Measurements from ENCODE around the gene KLHL40. TPM values are rescaled to one million over a fixed set of nuclear protein-coding genes. Genes with fewer than 3 reads are reported as not detected.
A peak's percentile ranks its signal among the peaks of the same experiment; 100 is the strongest.

KLHL40 gene
- total and polyA plus RNA-seq, 10 of the 15 experiments (the other 5 are each of a cell fraction or from before 2014, with no cell fraction given), result not detected

DNA sequence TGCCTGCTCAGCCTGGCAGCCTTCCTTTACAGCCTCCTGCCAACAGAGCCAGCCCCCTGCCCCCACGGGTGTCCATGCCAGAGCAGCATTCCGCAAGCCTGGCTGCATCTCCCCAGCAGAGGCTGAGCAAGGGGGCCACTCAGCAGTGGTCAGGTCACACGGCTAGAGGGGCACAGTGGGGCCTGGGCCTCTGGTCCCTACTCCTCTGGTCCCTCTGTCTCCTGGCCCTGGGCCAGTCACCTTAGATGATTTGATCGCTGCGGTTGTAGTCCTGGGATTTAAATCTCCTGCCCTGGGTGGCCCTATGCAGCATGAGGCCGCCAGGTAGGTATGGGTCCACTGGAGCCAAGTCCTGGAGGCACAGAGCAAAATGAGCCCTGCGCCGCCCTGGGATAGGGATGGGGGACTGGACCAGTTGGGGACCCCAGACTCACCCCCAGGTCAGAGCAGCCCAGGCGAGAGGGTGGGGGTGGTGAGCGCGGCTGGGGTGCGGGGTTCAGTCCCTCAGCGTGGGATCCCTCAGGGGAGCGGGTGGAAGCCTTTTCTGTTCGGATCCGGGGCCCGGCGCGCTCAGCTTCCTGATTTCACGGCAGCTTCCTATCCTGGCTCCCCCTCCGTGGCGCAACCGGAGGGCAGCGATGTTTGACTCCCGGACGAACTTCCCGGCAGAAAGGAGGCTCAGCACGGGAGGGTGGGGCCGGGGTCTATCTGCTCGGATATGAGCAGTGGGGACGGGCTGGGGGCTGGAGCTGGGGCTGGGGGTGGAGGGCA is 31.6 kb upstream of the KLHL40 start, which contains the start of gene ZBTB47:
ZBTB47 (plus strand) TSS at position 138 of the 771 bp plus-strand sequence. CDS start 4,659 bp downstream, outside the sequence.
- DNase-seq (ENCODE audit: low read depth, low spot score) (no peak), ATAC-seq (peak; percentile 3), FAIRE-seq (no peak)
- Histone ChIP-seq H3K27me3 (replicated peaks in 1 of 2; ENCODE audit: control insufficient read depth in 2 of 2, insufficient read depth in 2 of 2, low read length in 1 of 2) (no peaks in the 10 kb centered on the region), H4K20me1 (ENCODE audit: control insufficient read depth, insufficient read depth) (no peaks in the 10 kb centered on the region), H3K9me3 (replicated peaks; ENCODE audit: control insufficient read depth, insufficient read depth, low read length) (no peaks in the 10 kb centered on the region), H3K79me2 (ENCODE audit: control insufficient read depth, insufficient read depth, low read length) (no peaks in the 10 kb centered on the region; the same call in 1 of the 2 replicates), H3K4me2 (ENCODE audit: control insufficient read depth, insufficient read depth) (peak within 1 kb of the TSS; percentile 90), H3K9ac (ENCODE audit: control insufficient read depth, insufficient read depth, low read length) (peak within 1 kb of the TSS; percentile 74), H3K4me3 (peak within 1 kb of the TSS; percentile 73), H2AFZ (ENCODE audit: control insufficient read depth, low read depth, low read length) (peak within 1 kb of the TSS; percentile 71), H3K4me1 (ENCODE audit: control insufficient read depth, insufficient read depth, low read length) (peaks cover 17% of the 10 kb centered on the region), H3K27ac (ENCODE audit: control insufficient read depth, insufficient read depth) (peak within 1 kb of the TSS; percentile 48), H3K36me3 (ENCODE audit: control insufficient read depth in 2 of 2, insufficient read depth in 2 of 2, low read length in 1 of 2) (no peaks in the 10 kb centered on the region)
- intact Hi-C loops (cut with micrococcal nuclease; ENCODE audit: unreplicated experiment), result loop anchor here (5.0 kb wide), 1 partner anchor 89 kb away; no protein-coding TSS in a partner anchor
- SMC1A ChIA-PET (ENCODE audit: uncharacterized antibody, unreplicated experiment), result no interaction called here
- TF ChIP-seq SMC3 (IDR thresholded peaks at IDR 0.05; ENCODE audit: borderline replicate concordance, low read length), result no peak
- TF ChIP-seq KDM1A (IDR thresholded peaks at IDR 0.05; ENCODE audit: borderline replicate concordance), result no peak
- TF ChIP-seq CHD4 (IDR thresholded peaks at IDR 0.05), result no peak
- no peak for TF ChIP-seq LARP7 (IDR thresholded peaks at IDR 0.05)
- WGBS (ENCODE audit: insufficient coverage, insufficient replicate concordance, low lambda C conversion rate, missing lambda C conversion rate), result 27% methylated on average over 24 of the region's 31 CpGs
- CTCF ChIA-PET, result interaction anchor here (0.8 to 1.3 kb wide), 3 partner anchors 12 to 228 kb away, joined by 3 to 4 read pairs (median 3); no protein-coding TSS in a partner anchor
- POLR2A ChIA-PET, result interaction anchor here (0.7 to 2.9 kb wide), 2 partner anchors 52 to 75 kb away, joined by 3 to 16 read pairs; partner anchors contain the start of gene NKTR
- RAD21 ChIA-PET (ENCODE audit: unreplicated experiment), result interaction anchor here (0.9 to 1.0 kb wide), 2 partner anchors 41 to 71 kb away, joined by 3 read pairs; no protein-coding TSS in a partner anchor
- no TSS peak for BruUV-seq (replicated peaks)
- in situ Hi-C loops (cut with MboI), result no loop called here
